NCI-H1092 (cell line): ENCODE data around the gene SSR4.

Source experiments
- DNase-seq: peaks from one replicate; lab custom pipeline; 2025; lab: John Stamatoyannopoulos, UW

Gene SSR4

DNA sequence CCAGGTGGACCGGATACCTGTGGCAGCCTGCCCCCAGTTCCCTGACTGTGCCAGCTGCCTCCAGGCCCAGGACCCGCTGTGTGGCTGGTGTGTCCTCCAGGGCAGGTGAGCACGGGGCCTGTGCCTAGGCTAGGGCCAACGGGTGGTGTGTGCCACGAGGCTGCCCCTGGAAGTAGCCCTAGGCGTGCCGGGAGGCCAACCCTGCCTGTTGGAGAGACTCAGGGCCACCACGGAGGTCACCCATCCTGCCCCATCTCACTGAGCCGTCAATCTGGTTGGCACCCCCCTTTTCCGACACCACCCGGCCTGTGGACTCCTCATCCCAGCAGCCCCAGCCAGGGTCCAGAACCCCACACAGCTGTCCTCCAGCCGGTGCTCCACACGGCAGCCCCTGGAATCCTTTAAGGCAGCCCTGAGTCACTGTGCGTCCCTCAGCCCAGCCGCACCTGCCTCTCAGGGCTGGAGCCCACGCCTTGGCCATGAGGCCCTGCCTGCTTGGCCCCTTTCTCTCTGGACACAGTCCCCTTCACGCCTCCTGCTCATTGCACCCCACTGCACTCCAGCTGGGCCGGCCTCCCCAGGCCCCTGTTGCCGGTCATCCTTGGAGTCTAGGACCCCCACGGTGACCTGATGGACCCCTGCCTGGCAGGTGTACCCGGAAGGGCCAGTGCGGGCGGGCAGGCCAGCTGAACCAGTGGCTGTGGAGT, 25.2 kb upstream of the SSR4 start:
- no peak for DNase-seq

DNA sequence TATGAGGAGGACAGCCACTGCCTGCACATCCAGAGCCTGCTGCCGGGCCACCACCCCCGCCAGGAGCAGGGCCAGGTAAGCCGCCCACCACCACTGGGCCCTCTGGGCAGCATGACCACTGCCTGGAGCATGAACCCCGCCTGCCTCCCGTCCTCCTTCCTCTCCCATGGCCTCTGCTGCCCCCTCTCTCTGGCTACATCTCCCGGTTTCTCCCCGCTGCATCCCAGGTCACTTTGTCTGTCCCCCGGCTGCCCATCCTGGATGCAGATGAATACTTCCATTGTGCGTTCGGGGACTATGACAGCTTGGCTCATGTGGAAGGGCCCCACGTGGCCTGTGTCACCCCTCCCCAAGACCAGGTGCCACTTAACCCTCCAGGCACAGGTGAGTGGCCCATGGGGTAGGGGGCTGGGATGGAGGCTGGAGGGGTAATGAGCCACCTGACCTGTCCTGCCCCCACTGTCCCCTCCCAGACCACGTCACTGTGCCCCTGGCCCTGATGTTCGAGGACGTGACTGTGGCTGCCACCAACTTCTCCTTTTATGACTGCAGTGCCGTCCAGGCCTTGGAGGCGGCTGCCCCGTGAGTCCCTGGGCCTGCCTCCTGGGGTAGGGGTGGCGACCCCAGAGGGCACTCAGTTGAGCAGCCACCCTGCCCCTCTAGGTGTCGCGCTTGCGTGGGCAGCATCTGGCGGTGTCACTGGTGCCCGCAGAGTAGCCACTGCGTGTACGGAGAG, 24.4 kb upstream of the SSR4 start:
- no peak for DNase-seq

DNA sequence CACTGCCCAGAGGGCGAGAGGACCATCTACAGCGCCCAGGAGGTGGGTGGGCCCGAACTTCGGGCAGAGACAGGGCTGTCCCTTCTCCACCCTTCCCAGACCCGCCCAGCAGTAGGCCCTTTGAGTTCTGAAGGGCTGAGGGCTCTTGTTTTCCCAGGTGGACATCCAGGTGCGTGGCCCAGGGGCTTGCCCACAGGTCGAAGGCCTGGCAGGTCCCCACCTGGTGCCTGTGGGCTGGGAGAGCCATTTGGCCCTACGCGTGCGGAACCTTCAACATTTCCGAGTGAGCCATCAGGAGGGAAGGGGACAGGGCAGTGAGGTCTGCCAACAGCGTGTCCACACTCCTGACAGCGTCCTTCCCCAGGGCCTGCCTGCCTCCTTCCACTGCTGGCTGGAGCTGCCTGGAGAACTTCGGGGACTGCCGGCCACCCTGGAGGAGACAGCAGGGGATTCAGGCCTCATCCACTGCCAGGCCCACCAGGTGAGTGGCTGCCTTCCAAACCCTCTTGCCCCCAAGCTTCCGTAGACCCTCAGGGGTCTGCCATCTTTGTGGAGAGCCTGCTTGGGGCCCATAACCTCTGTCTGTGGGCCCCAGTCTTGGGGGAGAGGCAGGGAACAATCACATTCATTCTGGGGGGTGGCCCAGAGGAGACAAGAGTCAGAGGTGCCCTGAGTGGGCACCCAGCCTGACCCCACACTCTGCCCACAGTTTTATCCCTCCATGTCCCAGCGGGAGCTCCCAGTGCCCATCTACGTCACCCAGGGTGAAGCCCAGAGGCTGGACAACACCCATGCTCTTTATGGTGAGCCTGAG, 23.7 kb upstream of the SSR4 start:
- DNase-seq, result no peak

DNA sequence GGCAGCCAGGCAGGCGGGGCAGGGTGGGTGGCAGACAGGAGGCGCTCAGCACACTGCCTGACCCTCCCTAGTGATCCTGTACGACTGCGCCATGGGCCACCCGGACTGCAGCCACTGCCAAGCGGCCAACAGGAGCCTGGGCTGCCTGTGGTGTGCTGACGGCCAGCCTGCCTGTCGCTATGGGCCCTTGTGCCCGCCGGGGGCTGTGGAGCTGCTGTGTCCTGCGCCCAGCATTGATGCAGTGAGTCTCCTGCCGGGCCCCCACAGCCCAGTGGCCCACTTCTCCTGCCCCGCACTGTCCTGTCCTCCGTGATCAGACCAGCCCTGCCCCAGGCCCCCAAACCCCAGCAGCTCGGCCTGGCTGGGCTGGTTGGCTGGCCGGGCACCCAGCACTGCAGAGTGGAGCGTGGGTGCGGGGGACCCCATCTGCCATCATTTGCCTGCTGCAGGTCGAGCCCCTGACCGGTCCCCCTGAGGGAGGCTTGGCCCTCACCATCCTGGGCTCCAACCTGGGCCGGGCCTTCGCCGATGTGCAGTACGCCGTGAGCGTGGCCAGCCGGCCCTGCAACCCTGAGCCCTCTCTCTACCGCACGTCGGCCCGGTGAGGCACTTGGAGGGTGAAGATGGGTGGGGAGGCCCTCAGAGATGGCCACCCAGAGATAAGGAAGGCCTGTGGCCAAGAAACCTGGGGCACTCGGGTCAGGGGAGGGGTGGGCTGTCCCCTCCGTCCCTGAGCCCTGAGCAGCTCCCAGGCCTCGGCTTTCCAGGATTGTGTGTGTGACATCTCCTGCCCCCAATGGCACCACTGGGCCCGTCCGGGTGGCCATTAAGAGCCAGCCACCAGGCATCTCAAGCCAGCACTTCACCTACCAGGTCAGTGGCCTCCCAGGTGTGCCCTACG, 22.8 kb upstream of the SSR4 start:
- no peak for DNase-seq

DNA sequence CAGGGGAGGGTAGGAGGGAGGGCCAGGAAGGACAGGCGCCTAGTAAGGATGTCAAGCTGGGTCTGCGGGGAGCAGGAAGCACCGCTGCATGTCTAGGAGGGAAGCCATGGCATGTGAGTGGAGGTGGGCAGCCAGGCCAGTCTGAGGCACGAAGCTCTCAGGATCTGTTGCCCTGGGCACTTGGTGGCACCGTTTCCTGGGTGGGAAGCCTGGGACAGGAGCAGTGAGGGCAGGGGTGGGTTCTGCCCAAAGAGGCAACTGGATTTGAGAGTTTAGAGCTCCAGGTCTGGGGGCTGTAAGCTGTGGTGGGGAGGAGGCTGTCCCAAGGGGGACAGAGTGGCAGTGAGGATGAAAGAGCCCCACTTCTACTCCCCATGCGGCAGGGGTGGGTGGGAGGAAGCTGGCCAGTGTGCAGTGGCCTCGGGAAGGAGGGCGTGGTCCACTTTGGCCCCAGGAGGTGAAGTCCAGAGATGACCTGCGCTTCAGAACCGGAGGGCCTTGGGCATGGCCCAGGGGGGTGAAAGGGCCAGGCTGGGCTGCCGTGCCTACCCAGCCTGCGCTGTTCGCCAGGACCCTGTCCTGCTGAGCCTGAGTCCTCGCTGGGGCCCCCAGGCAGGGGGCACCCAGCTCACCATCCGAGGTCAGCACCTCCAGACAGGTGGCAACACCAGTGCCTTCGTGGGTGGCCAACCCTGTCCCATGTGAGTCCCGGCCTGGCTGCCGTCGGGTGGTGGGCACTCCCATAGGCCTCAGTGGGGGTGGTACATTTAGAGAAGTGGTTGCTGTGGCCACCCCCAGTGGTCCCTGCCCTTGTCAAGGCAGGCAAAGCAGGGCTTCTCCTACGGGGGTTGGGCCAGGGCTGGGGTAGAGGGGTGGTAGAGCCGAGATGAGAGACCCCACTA, 21.9 kb upstream of the SSR4 start:
- DNase-seq, result no peak

DNA sequence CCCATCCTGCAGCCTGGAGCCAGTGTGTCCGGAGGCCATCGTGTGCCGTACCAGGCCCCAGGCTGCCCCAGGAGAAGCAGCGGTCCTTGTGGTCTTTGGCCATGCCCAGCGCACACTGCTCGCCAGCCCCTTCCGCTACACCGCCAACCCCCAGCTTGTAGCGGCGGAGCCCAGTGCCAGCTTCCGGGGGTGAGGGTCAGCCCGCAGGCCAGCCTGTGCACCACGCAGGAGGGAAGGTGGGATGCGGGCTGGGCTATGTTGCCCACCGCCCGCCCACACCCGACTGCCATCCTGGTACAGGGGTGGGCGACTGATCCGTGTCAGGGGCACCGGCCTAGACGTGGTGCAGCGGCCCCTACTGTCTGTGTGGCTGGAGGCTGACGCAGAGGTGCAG, 21.3 kb upstream of the SSR4 start:
- DNase-seq, result no peak

DNA sequence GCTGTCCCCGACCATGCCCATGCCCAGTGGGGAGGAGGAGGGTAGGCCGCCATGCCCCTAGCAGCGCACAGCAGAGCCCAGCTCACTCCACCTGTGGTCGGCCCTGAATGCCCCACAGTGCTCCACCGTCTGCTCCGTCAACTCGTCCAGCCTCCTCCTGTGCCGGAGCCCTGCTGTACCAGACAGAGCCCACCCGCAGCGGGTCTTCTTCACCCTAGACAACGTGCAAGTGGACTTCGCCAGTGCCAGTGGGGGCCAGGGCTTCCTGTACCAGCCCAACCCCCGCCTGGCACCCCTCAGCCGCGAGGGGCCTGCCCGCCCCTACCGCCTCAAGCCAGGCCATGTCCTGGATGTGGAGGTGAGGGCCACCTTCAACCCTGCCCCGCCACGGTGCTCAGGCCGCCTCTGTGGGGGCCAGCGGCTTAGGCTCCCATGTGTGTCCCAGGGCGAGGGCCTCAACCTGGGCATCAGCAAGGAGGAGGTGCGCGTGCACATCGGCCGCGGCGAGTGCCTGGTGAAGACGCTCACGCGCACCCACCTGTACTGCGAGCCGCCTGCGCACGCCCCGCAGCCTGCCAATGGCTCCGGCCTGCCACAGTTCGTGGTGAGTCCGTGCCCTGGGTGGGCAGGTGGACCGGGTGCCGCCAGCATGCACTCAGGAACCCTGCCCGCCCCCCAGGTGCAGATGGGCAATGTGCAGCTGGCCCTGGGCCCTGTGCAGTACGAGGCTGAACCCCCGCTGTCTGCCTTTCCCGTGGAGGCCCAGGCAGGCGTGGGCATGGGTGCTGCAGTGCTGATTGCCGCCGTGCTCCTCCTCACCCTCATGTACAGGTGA, 20.5 kb upstream of the SSR4 start:
- DNase-seq, result no peak

DNA sequence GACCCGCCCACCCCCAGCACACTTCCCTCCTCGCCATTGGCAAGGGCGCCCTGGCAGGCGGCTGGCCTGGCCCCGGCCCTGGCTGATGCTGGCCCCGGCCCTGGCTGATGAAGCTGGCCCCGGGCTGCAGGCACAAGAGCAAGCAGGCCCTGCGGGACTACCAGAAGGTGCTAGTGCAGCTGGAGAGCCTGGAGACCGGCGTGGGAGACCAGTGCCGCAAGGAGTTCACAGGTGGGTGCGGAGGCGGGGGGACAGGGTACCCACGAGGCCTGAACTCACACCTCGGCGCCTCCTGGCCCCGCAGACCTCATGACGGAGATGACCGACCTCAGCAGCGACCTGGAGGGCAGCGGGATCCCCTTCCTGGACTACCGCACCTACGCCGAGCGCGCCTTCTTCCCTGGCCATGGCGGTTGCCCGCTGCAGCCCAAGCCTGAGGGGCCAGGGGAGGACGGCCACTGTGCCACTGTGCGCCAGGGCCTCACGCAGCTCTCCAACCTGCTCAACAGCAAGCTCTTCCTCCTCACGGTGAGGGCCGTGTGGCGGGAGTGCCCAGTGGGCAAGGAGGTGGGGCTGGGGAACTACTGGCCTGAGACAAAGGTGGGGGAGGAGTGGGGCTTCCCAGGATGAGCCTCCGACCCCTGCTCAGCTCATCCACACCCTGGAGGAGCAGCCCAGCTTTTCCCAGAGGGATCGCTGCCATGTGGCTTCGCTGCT, 19.7 kb upstream of the SSR4 start:
- DNase-seq, result no peak

DNA sequence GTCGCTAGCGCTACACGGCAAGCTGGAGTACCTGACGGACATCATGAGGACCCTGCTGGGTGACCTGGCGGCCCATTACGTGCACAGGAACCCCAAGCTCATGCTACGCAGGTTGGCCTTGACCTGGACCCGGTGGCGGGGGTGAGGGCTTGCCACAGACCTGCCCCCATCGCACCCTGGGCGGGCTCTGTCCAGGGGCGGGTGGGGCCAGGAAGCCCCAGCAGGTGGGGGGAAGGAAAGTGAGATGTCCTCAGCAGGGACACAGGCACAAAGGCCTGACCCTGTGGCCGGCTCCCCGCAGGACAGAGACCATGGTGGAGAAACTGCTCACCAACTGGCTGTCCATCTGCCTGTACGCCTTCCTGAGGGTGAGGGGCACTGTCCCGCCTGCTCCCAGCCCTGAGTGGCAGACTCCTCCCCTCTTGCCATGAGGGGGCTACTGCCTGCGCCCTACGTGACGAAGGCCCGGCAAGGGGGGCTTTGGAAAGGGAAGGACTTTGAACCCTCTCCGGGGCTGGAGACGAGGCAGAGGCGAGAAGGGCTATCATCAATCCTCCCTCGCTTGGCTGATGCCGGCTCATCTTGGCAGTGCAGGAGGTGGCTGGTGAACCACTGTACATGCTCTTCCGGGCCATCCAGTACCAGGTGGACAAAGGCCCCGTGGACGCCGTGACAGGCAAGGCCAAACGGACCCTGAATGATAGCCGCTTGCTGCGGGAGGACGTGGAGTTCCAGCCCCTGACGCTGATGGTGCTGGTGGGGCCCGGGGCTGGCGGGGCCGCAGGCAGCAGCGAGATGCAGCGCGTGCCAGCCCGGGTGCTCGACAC, 19.0 kb upstream of the SSR4 start:
- DNase-seq, result no peak

DNA sequence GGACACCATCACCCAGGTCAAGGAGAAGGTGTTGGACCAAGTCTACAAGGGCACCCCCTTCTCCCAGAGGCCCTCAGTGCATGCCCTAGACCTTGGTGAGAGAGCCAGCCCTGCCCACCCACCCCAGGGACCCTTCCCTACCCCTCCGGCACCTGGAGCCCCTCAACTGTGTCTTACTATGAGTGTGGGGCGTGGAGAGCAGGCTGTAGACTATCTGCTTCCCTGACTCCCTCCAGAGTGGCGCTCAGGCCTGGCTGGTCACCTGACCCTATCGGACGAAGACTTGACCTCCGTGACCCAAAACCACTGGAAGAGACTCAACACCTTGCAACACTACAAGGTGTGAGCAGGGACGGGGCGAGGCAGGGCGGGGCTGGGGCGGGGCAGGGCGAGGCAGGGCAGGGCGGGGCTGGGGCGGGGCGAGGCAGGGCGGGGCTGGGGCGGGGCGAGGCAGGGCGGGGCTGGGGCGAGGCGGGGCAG, 18.3 kb upstream of the SSR4 start:
- no peak for DNase-seq

DNA sequence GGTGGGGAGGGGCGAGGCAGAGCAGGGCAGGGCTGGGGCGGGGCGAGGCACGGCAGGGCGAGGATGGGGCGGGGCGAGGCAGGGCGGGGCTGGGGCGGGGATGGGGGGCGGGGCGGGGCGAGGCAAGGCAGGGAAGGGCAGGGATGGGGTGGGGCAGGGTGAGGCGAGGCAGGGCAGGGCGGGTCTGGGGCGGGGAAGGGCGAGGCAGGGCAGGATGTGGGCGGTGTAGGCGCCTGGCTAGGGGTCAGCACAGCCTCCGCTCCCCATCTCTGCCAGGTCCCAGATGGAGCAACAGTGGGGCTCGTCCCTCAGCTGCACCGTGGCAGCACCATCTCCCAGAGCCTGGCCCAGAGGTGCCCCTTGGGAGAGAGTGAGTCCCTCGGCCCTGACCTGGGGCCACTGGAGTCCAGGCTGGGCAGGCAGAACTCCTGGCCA, 17.8 kb upstream of the SSR4 start:
- DNase-seq, result no peak

DNA sequence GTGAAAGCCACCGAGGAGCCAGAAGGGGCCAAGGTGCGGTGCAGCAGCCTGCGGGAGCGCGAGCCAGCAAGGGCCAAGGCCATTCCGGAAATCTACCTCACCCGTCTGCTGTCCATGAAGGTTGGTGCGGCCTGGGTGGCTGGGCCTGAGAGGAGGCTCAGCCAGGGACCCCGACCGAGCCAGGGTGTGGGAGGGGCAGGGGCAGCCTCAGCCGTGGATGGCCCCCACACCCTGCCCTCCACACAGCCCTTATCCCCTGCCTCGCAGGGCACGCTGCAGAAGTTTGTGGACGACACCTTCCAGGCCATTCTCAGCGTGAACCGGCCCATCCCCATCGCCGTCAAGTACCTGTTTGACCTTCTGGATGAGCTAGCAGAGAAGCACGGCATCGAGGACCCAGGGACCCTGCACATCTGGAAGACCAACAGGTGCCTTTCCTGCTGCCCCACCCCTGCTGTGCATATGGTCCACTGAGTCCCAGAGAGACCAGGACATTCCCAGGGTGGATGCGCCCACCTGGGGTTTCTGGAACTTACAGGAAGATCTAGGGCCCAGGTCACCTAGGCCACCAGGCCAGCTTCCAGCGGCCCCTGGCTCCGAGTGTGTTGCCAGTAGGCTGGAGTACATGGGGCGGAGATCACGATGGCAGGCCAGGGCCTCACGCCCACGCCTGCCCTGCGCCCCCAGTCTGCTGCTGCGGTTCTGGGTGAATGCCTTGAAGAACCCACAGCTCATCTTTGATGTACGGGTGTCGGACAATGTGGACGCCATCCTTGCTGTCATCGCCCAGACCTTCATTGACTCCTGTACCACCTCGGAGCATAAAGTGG, 17.0 kb upstream of the SSR4 start:
- DNase-seq, result no peak

DNA sequence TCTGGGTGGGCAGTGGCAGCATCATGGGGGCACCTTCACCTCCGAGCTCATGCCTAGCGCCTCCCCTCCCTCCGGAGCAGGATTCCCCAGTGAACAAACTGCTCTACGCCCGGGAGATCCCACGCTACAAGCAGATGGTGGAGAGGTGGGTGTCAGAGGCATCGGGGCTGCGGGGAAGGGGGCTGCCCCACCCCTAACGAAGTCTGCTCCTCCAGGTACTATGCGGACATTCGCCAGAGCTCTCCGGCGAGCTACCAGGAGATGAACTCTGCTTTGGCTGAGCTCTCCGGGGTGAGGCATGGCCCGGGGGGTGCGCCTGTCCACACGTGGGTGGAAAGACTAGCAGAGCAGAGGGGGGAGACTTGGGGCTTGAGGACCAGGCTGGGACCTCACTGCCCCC, 16.3 kb upstream of the SSR4 start:
- no peak for DNase-seq

DNA sequence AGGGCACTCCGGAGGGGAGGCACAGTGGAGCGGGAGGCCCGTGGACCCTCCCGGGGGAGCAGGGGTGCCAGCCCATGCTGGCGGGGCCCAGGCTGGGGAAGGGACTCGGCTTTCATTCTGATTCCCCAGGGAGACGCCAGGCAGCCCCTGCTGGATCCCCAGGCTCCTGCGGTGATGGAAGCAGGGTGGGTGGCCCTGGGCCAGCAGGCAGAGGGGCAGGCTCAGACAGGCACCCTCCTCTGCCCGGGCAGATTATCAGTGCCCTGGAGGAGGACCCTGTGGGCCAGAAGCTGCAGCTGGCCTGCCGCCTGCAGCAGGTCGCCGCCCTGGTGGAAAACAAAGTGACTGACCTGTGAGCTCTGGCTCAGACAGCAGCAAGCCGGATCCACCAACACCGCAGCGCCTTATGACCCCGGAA, 15.8 kb upstream of the SSR4 start:
- DNase-seq, result no peak

DNA sequence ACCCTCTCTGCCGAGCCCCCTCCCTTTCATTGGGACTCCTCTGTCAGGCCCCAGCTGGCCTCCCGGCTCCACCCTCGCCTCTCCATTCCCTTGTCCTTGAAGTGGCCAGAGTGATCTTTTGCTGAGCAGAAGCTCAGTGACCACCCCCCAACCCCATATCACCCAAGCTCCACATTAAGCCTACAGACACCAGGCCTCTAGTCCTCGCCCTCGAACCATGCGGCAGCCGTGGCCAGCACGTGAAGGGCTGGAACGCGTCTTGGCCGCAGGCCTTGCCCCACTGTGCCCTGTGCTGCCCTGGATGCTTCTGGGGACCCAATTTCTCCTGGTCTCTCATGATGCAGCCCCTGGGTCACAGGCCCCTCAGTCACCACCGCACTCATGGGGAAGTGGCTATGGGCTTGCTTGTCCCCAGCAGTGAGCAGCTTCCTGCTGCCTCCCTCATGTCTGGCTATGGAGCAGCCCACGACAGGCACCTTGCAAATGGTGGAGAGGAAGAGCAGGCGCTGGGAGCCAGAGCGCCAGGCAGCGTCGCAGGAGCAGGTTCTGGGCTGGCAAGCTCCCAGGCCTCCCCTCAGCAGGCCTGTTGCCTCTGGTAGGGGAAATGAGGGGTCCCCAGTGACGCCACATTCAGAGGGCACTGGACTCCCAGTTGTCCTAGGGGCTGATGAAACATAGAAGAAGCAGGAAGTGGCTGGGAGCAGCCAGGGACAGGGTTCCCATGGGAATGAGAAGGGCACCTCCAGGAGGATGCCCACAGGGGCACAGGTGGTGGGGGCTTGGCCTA, 14.4 kb upstream of the SSR4 start:
- no peak for DNase-seq

DNA sequence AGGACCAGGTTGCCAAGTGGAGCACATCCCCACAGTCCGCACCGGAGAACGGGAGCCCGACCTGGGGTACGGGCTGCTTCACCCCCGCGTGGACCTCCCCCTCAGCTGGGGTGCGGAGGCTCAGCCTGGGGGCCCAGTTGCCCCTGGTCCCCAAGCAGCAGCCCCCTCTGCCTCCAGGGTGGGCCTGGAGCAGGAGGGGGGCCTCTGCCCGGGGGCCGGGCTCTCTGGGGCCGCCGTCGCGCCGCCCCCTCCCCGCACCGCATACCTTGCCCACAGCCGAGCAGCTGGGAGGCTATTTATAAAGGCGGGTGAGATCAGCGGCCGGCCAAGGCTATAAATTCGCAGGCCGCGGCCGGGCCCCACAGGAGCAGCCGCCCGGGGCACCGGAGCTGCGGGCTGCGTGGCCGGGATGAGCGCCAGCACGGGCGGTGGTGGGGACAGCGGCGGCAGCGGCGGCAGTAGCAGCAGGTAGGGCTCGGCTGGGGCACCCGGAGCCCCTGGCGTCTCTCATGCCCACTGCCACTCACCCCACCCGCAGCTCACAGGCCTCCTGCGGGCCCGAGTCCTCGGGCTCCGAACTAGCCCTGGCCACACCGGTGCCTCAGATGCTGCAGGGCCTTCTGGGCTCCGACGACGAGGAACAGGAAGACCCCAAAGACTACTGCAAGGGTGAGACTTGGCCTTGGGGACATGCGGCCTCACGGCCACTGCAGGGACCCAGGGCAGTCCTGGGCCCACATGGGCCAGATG, 13.6 kb upstream of the SSR4 start, which contains the start of gene SRPK3:
TSS of gene SRPK3 (plus strand) at position 364 of the 750 bp plus-strand sequence. CDS start at position 410, 46 bp downstream.
- peak; percentile 10 for DNase-seq
